Kidney epithelial cell (primary cell): Measurements from ENCODE around the gene TNFSF11. TPM values are rescaled to one million over a fixed set of nuclear protein-coding genes. Genes with fewer than 3 reads are reported as not detected.

Source experiments
- DNase-seq: peaks from one replicate; pipeline ENCODE4 v3.0.0-alpha.2; 2010; ENCODE audit warnings: low read depth
- H3K27me3 ChIP-seq: 2 replicates; pipeline ENCODE4 v1.6.0; 2011; ENCODE audit warnings: low read length; ENCODE audit not compliant: control insufficient read depth, insufficient read depth
- H3K36me3 ChIP-seq: 2 replicates; pipeline ENCODE4 v1.5.1; 2011; ENCODE audit warnings: low read length; ENCODE audit not compliant: control insufficient read depth, insufficient read depth
- H3K4me3 ChIP-seq: 2 replicates; pipeline ENCODE4 v1.5.1; 2011; ENCODE audit warnings: low read depth, mild to moderate bottlenecking, control low read depth, low read length
- total RNA-seq: library from RNA; depleted of rRNA; stranded (reverse); fragments of >200 nt; gene quantifications from 2 replicates; pipeline ENCODE4 v1.2.3, GENCODE V29; 2015
- TF ChIP-seq, protein P1 (sequence below): IDR thresholded peaks from 2 replicates; pipeline ENCODE4 v1.5.1; 2011; ENCODE audit warnings: mild to moderate bottlenecking, moderate library complexity, low read length, control low read depth, inconsistent platforms; ENCODE audit not compliant: insufficient read depth, poor library complexity, severe bottlenecking

The TNFSF11 gene
- total RNA-seq, 1 donor from 2014 or later = 0.46 TPM

DNA sequence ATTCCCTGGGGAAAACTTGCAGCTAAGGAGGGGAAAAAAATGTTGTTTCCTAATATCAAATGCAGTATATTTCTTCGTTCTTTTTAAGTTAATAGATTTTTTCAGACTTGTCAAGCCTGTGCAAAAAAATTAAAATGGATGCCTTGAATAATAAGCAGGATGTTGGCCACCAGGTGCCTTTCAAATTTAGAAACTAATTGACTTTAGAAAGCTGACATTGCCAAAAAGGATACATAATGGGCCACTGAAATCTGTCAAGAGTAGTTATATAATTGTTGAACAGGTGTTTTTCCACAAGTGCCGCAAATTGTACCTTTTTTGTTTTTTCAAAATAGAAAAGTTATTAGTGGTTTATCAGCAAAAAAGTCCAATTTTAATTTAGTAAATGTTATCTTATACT lies 33.6 kb downstream of the TNFSF11 start:
- H3K27me3 ChIP-seq = no peaks in the 10 kb centered on the region
- no peak overlapping the region for H3K4me3 ChIP-seq
- DNase-seq = no peak
- TF ChIP-seq, protein P1, sequence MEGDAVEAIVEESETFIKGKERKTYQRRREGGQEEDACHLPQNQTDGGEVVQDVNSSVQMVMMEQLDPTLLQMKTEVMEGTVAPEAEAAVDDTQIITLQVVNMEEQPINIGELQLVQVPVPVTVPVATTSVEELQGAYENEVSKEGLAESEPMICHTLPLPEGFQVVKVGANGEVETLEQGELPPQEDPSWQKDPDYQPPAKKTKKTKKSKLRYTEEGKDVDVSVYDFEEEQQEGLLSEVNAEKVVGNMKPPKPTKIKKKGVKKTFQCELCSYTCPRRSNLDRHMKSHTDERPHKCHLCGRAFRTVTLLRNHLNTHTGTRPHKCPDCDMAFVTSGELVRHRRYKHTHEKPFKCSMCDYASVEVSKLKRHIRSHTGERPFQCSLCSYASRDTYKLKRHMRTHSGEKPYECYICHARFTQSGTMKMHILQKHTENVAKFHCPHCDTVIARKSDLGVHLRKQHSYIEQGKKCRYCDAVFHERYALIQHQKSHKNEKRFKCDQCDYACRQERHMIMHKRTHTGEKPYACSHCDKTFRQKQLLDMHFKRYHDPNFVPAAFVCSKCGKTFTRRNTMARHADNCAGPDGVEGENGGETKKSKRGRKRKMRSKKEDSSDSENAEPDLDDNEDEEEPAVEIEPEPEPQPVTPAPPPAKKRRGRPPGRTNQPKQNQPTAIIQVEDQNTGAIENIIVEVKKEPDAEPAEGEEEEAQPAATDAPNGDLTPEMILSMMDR = no peak
- H3K36me3 ChIP-seq = no peaks in the 10 kb centered on the region

DNA sequence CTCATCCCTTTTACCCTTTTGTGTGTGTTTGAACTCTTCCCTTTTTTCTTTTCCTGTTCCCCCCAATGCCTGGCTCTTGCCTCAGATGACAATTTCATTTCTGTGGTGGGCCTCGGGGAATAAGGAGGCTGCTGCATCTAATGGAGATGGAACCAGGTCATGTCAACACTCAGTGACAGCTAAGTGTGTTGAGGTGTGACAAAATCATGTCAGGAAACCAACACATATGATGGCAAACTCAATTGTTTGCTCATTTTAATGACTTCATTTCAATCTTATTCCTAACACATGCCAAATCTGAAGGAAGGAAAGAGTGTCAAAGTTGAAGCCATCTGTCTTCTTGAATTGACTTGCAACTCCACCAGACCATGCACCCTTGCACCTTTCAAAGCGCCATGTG lies 36.7 kb downstream of the TNFSF11 start:
- DNase-seq = no peak
- TF ChIP-seq, protein P1 = no peak
- Histone ChIP-seq H3K27me3 (no peaks in the 10 kb centered on the region), H3K36me3 (no peaks in the 10 kb centered on the region), H3K4me3 (no peak overlapping the region)

DNA sequence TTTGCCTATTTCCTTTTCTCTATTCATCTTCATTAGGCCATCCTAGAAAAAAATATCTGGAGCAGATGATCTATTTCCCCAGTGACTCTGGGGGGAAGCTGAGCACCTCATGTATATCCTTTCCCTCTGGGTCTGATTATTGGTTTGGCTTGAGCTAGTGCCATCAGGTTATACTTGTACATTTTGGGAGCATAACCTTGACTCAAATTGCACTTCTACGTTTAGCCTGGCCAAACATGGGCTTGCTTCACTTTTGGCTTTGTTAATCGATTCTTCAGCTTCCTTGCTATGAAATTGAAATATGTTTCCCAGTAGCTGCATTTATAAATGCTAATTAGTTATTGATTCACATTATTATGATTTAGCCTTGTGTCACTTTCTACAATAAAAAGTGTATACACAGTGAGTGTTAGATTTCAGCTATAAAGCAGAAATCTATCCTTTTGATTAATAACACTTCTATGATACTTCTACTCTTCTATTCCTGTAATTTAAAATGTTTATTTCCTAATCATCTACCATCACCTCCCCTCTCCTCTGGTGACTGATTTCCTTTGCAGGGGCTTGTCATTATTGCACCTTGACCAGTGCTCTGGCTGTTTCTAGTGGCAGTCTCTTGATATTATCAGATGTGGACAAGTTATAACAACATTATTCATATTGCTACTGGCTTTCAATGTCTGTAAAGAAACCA lies 37.3 kb downstream of the TNFSF11 start:
- Histone ChIP-seq H3K4me3 (no peak overlapping the region), H3K27me3 (no peaks in the 10 kb centered on the region), H3K36me3 (no peaks in the 10 kb centered on the region)
- TF ChIP-seq, protein P1 = no peak
- no peak for DNase-seq

DNA sequence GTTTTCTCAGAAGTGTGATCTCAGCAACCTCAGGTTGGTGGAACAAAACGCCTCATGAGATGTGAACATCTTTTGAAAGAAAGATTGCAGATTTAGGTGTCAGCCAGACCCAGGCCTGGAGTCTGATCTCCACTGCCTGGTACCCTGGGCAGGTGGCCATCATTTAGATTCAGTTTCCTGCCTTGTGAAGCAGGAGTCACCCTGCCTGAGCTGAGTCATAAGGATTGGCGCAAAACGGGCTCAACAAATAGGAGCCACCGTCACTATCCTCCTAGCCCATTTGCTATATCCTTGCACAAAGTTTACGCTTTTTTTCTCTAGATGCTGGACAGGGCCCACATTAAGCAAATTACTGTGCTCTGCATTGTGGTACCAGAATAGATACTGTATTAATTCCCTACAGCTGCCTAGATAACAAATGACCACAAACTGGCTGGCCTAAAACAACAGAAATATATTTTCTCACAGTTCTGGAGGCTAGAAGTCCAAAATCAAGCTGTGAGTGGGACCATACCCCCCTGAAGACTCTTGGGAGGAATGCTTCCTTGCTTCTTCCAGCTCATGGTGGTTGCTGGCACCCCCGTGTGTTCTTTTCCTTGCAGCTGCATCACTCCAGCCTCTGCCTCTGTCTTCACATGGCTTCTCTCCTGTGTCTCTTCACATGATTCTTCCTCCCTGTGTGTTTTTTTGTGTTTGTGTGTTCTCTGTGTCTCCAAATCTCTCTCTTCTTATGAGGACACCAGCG lies 38.2 kb downstream of the TNFSF11 start:
- TF ChIP-seq, protein P1 = no peak
- Histone ChIP-seq H3K36me3 (no peaks in the 10 kb centered on the region), H3K4me3 (no peak overlapping the region), H3K27me3 (no peaks in the 10 kb centered on the region)
- DNase-seq = no peak

DNA sequence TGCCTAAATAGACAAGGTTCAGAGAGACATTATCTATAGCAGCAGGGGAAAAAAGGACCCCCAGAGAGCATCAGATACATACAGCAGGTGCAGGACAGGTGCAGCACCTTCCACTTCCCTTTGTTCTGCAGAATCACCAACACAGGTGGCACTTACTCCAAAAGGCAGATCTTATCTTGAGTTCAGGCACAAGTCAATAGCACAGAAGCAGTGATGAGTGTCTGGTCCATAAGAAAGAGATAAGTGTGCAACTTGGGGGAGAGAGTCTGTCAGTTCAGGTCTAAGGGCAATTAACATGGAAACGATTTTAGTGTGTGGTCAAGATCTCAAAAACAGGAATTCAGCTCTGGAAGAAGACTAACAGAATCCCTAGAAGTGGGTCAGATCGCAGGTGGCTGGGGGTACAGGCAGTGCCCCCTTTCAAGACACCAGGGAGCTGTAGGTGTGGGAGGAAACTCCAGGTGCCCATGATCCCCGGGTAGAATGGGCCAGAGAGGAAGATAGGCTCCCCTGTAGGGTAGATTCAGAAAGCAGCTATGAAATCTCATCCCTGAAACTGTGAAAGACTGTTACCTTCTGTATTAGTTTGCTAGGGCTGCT lies 40.6 kb downstream of the TNFSF11 start:
- TF ChIP-seq, protein P1 = no peak
- Histone ChIP-seq H3K36me3 (no peaks in the 10 kb centered on the region), H3K4me3 (no peak overlapping the region), H3K27me3 (no peaks in the 10 kb centered on the region)
- DNase-seq = no peak
